Stimulated activated effector memory CD8-positive, alpha-beta T cell treated with anti-CD3 and anti-CD28 coated beads, Interleukin-12 subunit alpha, Interleukin-12 subunit beta, amount 100 ng/mL, for 72 hours (primary cell): Measurements from ENCODE around the gene GTF2IRD1.
A peak's percentile ranks its signal among the peaks of the same experiment; 100 is the strongest.

Experiments
- ATAC-seq: fragments of 150-1000 bp; cut with Tn5 transposase; 2 replicates; pipeline ENCODE4 v1.10.0; 2021
- DNase-seq, 2 donors: peaks; one replicate each; pipeline ENCODE4 v3.0.0; 2021 to 2022; ENCODE audit warnings: low spot score in 2 of 2
- H3K27ac Mint-ChIP-seq: one replicate; pipeline ENCODE4 v1.8.0; 2022; ENCODE audit warnings: mild to moderate bottlenecking, mixed read lengths
- H3K36me3 Mint-ChIP-seq: one replicate; pipeline ENCODE4 v1.8.0; 2022; ENCODE audit warnings: mild to moderate bottlenecking, mixed read lengths
- H3K4me1 Mint-ChIP-seq: one replicate; pipeline ENCODE4 v1.8.0; 2022; ENCODE audit warnings: mixed read lengths
- H3K4me3 Mint-ChIP-seq: one replicate; pipeline ENCODE4 v1.8.0; 2022; ENCODE audit warnings: mild to moderate bottlenecking, mixed read lengths
- H3K9me3 Mint-ChIP-seq: one replicate; pipeline ENCODE4 v1.8.0; 2022; ENCODE audit warnings: mixed read lengths

Gene GTF2IRD1

DNA sequence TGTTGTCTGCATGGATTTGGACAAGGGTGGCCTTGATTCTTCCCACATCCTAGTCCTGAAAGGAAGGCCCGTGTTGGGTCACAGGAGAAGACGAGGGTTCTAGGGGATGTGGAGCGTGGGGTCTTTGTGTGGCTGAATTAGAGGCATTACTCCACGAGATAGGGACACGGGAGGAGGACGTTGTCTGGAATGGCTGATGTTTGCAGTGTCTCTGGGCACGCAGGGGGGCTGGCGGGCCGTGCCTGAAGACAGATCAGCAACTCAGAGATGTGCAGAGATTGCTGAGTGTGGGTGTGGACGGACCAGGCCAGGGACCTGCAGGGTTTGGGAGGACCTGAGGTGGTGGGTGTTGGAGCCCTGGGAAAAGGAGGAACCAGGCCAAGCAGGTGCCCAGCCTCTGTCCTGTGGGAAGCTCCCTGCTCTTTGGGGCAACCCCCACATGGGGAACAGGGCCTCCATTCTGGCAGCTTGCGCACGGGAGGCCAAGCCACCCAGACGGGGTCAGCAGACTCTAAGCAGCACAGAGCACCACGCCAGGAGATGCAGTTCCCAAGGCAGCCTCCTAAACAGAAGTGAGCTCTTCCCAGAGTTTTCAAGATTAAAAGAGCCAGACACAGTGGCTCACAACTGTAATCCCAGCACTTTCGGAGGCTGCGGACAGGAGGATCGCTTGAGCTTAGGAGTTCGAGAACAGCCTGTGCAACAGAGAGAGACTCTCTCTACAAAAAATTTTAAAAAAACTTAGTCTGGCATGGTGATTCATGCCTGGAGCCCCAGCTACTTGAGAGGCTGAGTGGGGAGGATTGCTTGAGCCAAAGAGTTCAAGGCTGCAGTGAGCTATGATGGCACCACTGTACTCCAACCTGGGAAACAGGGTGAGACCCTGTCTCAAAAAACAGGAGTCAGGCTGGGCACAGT lies 132.8 kb downstream of the GTF2IRD1 start:
- Mint-ChIP-seq H3K4me1 (no peaks in the 10 kb centered on the region), H3K36me3 (no peaks in the 10 kb centered on the region), H3K9me3 (no peaks in the 10 kb centered on the region), H3K27ac (no peak overlapping the region), H3K4me3 (no peak overlapping the region)
- peak; percentile 16 for ATAC-seq
- no peak for DNase-seq

- Mint-ChIP-seq H3K4me3 (no peak overlapping the region), H3K36me3 (no peaks in the 10 kb centered on the region), H3K9me3 (no peaks in the 10 kb centered on the region), H3K4me1 (no peaks in the 10 kb centered on the region), H3K27ac (no peak overlapping the region)
- DNase-seq (no peak), ATAC-seq (peak; percentile 37)
Measured at GRCh38 chr7:74587435-74588126, 133.9 kb downstream of the GTF2IRD1 start.

DNA sequence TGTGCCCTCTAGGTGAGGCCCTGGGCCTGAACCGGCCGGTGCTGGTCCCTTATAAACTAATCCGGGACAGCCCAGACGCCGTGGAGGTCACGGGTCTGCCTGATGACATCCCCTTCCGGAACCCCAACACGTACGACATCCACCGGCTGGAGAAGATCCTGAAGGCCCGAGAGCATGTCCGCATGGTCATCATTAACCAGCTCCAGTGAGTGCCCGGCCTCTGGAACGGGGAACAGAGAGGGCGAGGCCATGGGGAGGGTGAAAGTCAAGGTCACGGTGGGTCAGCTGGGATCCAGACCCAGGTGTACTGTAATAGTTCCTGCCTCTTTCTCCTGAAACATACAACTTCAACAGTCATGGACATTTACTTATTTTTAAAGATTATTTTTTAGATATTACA lies 137.1 kb downstream of the GTF2IRD1 start:
- no peak for ATAC-seq
- no peak for DNase-seq
- no peak overlapping the region for H3K4me3 Mint-ChIP-seq
- no peaks in the 10 kb centered on the region for H3K4me1 Mint-ChIP-seq
- H3K9me3 Mint-ChIP-seq, result no peaks in the 10 kb centered on the region
- H3K27ac Mint-ChIP-seq, result no peak overlapping the region
- H3K36me3 Mint-ChIP-seq, result no peaks in the 10 kb centered on the region

DNA sequence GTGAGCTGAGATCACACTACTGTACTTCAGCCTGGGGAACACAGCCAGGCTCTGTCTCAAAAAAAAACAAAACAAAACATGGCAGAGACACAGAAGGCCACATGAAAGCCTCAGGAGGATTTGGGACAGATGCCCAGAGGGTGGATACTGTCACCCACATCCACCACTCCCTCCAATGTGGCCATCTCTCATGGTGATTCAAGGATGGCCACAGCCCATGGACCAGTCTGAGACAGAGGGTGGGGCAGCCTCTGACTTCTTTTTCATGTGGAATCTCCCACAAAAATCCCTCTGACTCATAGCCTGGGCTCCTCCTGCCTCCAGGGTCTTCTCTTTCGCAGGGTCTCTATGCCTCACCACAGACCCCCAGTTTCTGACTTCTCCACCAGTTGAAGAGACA lies 144.9 kb downstream of the GTF2IRD1 start:
- H3K4me1 Mint-ChIP-seq, result peaks cover 9% of the 10 kb centered on the region
- no peaks in the 10 kb centered on the region for H3K9me3 Mint-ChIP-seq
- no peak overlapping the region for H3K4me3 Mint-ChIP-seq
- DNase-seq (no peak), ATAC-seq (peak; percentile 5)
- H3K36me3 Mint-ChIP-seq, result no peaks in the 10 kb centered on the region
- H3K27ac Mint-ChIP-seq, result no peak overlapping the region

DNA sequence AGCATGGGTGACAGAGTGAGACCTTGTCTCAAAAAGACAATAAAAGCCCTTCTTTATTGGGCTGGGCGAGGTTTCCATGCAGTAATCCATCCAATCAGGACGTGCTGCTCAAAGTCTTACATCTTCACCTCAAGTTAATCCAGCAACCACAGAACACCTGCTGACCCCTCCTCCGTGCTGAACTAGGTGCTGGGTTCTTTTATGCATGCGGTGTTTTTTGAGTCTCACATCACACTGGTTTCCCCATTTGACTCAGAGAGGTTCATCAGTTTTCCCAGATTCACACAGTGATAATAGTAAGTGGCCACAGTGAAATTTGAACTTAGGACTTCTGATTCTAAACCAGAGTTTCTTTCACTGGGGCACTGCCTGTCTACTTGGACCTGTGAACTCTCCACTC lies 145.5 kb downstream of the GTF2IRD1 start:
- H3K27ac Mint-ChIP-seq, result no peak overlapping the region
- ATAC-seq (peak; percentile 56), DNase-seq (no peak)
- no peaks in the 10 kb centered on the region for H3K9me3 Mint-ChIP-seq
- no peak overlapping the region for H3K4me3 Mint-ChIP-seq
- peaks cover 9% of the 10 kb centered on the region for H3K4me1 Mint-ChIP-seq
- no peaks in the 10 kb centered on the region for H3K36me3 Mint-ChIP-seq

GRCh38 chr7:74604326-74605020 lies 150.8 kb downstream of the GTF2IRD1 start:
- H3K4me1 Mint-ChIP-seq, result peaks cover 23% of the 10 kb centered on the region
- DNase-seq, result no peak
- no peaks in the 10 kb centered on the region for H3K9me3 Mint-ChIP-seq
- H3K36me3 Mint-ChIP-seq, result no peaks in the 10 kb centered on the region
- ATAC-seq, result no peak
- peak overlapping the region; percentile 84 for H3K27ac Mint-ChIP-seq
- H3K4me3 Mint-ChIP-seq, result peak overlapping the region; percentile 69

DNA sequence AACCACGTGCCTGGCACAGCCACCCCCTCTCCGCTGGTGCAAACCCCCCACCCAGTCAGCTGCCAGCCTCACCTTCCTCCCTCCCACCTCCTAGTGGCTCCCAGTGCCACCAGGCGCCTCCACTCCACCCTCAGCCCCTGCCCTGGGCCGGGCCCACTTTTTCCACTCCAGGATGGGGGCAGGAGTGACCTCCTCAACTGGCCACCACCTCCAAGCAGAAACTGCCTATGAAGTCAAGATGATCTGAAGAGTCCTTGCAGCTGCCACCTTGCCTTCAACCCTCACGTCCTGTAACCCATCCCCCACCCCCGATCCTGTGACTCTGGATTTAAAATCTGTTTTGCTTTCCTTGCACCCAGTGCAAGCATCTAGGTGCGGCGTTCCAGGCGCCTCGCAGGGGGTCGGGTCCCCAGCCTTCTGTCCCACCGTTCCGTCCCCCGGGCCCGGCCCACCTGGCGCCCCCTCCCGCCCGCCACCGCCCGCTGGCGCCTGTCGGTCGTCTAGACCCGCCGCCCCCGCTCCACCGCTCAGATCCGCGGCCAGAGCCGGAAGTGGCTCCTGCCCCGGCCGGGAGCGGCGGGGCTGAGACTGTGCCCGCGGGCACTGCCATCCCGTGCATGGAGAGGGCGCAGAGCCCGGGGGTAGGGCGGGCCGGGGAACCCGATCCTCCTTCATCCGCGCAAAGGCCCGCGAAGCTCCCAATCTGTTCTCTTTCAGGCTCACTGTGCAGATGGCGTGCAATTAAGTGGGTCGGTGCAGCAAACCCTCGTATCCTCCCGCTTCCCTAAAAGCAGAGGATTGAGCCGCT lies 152.6 kb downstream of the GTF2IRD1 start:
- ATAC-seq (peak; percentile 91), DNase-seq (peak; percentile 34 to 65)
- Mint-ChIP-seq H3K36me3 (no peaks in the 10 kb centered on the region), H3K4me3 (peak overlapping the region; percentile 69), H3K9me3 (no peaks in the 10 kb centered on the region), H3K27ac (peak overlapping the region; percentile 56), H3K4me1 (peaks cover 22% of the 10 kb centered on the region)

DNA sequence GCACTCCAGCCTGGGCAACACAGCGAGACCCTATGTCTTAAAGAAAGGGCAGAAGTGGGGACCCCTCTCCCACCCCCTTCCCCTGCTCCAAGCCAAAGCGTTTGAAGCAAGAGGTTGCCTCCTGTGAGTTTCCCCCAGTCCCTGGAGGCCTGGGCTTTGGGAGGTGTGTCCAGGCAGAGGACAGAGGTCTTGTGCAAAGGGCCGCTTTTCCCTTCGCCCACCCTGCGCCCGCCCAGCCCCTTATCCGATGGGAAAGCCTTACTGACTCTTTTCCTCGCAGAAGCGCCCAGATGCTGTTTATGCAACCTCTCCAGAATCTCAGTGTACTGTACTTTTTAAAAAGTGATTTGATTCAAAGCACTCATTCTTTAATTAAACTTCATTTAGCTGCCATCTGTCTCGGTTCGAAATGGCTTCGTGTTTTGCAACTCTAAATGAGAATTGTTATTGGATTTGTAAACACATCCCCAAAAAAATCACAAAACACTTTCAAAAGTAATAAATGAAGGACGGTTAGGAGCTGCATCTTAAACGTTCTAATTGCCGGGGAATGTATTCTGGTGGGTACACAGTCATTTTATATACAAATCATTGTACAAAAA lies 153.3 kb downstream of the GTF2IRD1 start:
- H3K36me3 Mint-ChIP-seq, result no peaks in the 10 kb centered on the region
- H3K27ac Mint-ChIP-seq, result peak overlapping the region; percentile 56
- peak overlapping the region; percentile 69 for H3K4me3 Mint-ChIP-seq
- H3K9me3 Mint-ChIP-seq, result no peaks in the 10 kb centered on the region
- peaks cover 22% of the 10 kb centered on the region for H3K4me1 Mint-ChIP-seq
- no peak for ATAC-seq
- no peak for DNase-seq

DNA sequence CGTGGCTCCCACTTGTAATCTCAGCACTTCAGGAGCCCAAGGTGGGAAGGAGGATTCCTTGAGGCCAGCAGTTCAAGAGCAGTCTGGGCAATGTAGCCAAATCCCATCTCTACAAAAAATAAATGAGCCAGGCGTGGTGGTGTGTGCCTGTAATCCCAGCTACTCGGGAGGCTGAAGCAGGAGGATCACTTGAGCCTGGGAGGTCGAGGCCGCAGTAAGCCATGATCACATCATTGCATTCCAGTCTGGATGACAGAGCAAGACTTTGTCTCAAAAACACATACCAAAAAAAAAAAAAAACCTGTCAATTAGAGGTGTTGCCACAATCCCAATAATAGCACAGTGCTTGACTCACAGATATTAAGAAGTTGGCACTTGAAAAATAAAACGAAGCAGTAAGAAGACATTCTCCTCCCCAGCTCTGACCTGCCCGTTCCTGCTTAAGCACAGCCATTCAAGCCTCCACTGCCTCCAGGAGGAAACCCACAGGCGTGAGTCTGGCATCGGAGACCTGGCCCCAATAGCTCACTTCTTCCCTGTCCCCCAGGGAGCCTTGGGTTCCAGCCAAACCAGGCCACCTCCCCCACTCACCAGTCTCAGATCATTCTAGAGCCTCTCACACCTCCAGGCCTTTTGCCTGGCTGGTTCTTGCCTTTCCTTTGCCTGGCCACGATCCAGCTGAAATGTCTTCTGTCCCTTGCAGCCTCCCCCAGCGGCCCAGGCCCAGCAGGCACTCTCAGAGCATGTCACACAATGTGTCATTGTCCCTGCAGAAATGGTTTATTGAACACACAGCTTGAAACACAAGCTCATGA lies 158.5 kb downstream of the GTF2IRD1 start:
- H3K9me3 Mint-ChIP-seq, result no peaks in the 10 kb centered on the region
- ATAC-seq (no peak), DNase-seq (no peak)
- H3K4me3 Mint-ChIP-seq, result no peak overlapping the region
- no peak overlapping the region for H3K27ac Mint-ChIP-seq
- H3K4me1 Mint-ChIP-seq, result peaks cover under 1% of the 10 kb centered on the region
- H3K36me3 Mint-ChIP-seq, result no peaks in the 10 kb centered on the region

DNA sequence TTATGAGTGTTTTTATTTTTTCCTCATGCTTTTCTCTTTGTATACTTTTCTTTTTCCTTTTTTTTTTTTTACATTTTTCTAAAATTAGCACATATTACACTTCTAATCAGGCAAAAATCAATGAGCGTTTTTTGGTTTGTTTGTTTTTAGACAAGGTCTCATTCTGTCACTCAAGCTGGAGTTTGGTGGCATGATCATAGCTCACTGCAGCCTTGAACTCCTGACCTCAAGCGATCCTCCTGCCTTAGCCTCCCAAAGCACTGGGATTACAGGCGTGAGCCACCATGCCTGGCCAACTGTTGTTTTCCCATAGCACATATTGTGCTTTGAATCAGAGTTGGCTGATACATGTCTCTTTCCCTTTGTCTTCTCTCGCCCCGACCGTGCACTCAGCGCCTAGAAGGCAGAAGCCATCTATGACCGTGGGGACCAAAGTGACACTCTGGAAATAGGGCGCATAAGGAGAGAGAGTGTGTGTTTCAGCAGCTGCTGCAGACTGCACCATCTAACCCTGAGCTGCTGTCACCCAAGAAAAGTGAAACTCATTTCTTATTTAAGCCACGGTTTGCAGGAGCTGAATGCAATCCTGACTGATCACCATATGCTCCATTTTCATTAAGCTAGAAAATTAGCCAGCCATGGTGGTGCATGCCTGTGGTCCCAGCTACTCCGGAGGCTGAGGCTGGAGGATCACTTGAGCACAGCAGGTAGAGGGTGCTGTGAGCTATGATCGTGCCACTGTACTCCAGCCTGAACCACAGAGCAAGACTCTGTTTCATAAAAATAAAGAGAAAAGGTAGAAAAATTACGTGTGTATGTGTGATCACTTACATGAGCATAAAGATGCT lies 162.5 kb downstream of the GTF2IRD1 start:
- no peak overlapping the region for H3K27ac Mint-ChIP-seq
- H3K36me3 Mint-ChIP-seq, result no peaks in the 10 kb centered on the region
- ATAC-seq, result no peak
- no peaks in the 10 kb centered on the region for H3K9me3 Mint-ChIP-seq
- DNase-seq, result no peak
- H3K4me1 Mint-ChIP-seq, result peaks cover 6% of the 10 kb centered on the region
- no peak overlapping the region for H3K4me3 Mint-ChIP-seq

DNA sequence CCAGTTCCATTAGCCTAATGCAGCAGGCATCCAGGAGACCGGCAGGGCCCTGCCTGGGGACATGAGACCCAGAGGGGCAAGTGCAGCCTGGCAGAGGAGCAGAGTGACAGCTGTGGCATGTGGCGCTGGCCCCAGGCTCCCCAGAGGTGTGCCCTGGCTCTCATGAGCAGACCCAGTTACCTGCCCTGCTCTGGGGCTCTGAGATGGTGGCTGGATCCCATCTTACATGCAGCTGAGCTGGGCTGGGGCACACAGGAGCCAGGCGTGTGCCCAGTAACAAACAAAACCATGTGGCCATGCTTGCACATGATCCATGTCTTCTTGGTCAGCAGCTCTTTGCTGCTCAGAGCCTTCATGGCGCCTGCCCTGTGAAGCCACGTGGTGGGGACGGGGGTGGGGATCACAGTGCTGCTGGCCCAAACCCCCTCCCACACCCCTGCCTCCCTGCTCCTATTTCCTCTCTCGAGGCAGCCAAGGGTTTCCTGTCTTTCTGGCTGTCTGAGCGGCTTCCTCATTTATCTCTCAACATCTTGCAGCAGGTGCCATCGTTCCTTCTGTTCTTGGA lies 163.6 kb downstream of the GTF2IRD1 start:
- Mint-ChIP-seq H3K9me3 (no peaks in the 10 kb centered on the region), H3K36me3 (no peaks in the 10 kb centered on the region), H3K27ac (no peak overlapping the region), H3K4me1 (peaks cover 6% of the 10 kb centered on the region), H3K4me3 (no peak overlapping the region)
- DNase-seq (no peak), ATAC-seq (no peak)

DNA sequence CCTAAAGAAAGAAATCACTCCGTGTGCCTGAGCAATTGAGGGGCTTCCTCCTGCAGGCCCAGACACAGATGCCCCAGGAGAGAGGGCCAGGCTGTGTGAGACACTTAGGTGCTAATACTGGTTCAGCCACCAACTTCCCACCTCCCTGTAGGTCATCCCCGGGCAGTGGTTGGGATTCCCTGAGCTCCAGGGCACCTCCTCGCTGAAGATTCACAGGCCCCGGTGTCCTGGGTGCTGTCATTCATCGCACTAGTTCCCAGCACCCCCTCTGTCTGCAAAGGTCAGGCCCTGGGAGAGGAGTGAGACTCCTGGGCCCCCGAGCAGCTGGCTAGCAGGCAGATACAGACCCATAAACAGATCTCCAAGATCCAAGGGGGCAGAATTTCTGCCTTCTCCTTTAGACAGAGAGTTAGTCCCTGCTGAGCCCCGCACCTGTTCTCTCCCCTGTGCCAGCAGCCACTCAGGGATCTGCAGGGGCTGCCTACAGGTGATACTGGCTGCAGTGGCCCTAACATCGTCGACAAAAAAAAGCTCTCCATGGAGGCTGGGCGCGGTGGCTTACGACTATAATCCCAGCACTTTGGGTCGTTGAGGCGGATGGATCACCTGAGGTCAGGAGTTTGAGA lies 165.6 kb downstream of the GTF2IRD1 start:
- DNase-seq (no peak), ATAC-seq (no peak)
- Mint-ChIP-seq H3K4me1 (peaks cover 6% of the 10 kb centered on the region), H3K4me3 (no peak overlapping the region), H3K9me3 (no peaks in the 10 kb centered on the region), H3K27ac (no peak overlapping the region), H3K36me3 (no peaks in the 10 kb centered on the region)
